Heart left ventricle (tissue), 16 donors: ENCODE results near the gene PCSK1N. TPM values are rescaled to one million over a fixed set of nuclear protein-coding genes. Genes with fewer than 3 reads are reported as not detected.
"Not testable (repeated sequence)": the region's sequence is repeated elsewhere in the genome, so short reads cannot be mapped to it uniquely, and the experiment has no call there.

Experiments used
- ATAC-seq, 4 donors: fragments of 200-7000 bp; cut with Tn5 transposase; one replicate each; pipeline ENCODE4 v1.9.1; 2020 to 2022; ENCODE audit warnings: moderate library complexity in 4 of 4, mild to moderate bottlenecking in 3 of 4, moderate number of reproducible peaks in 1 of 4
- DNase-seq, 5 donors: peaks; one replicate each; pipeline ENCODE4 v3.0.0-alpha.2; 2020
- H3K27ac ChIP-seq, 12 donors: fragments of 200-600 bp; sonication (generic) in 4 of 12; one replicate each; pipeline versions ENCODE4 v1.5.0 to v1.8.0; 2016 to 2022; ENCODE audit warnings: mild to moderate bottlenecking in 2 of 12
- H3K27me3 ChIP-seq, 9 donors: fragments of 200-600 bp; sonication (generic) in 2 of 9; one replicate each; pipeline versions ENCODE4 v1.5.1 to v1.8.0; 2016 to 2022; ENCODE audit warnings: mild to moderate bottlenecking in 3 of 9
- H3K36me3 ChIP-seq, 9 donors: fragments of 200-600 bp; sonication (generic) in 2 of 9; one replicate each; pipeline versions ENCODE4 v1.5.0 to v1.8.0; 2018 to 2022; ENCODE audit warnings: mild to moderate bottlenecking in 2 of 9
- H3K4me1 ChIP-seq, 12 donors: fragments of 200-600 bp; sonication (generic) in 4 of 12; one replicate each; pipeline versions ENCODE4 v1.5.0 to v1.8.0; 2016 to 2022; ENCODE audit warnings: mild to moderate bottlenecking in 3 of 12
- H3K4me3 ChIP-seq, 12 donors: fragments of 200-600 bp; sonication (generic) in 4 of 12; one replicate each; pipeline versions ENCODE4 v1.5.0 to v1.8.0; 2017 to 2022; ENCODE audit warnings: mild to moderate bottlenecking in 9 of 12, moderate library complexity in 4 of 12
- H3K9me3 ChIP-seq, 12 donors: fragments of 200-600 bp; sonication (generic) in 4 of 12; one replicate each; pipeline versions ENCODE4 v1.5.0 to v1.8.0; 2016 to 2022; ENCODE audit warnings: mild to moderate bottlenecking in 1 of 12
- POLR2A ChIP-seq, 2 donors: fragments of 450-650 bp; IDR thresholded peaks; one replicate each; pipeline ENCODE4 v1.6.1; 2017; ENCODE audit warnings: antibody characterized with exemption in 2 of 2, mild to moderate bottlenecking in 2 of 2, moderate library complexity in 2 of 2
- WGBS, 4 donors: extraction: QIAGEN DNeasy Blood & Tissue Kit in 2 of 4; methylation state at CpG; one replicate each; pipeline versions ENCODE4 v1.1.5 to v1.1.7; 2013 to 2018; 5-methylcytosine and 5-hydroxymethylcytosine counted together
- intact Hi-C, 10 donors: fragments of 100-400 bp; cut with DNase I; formaldehyde crosslinking; loops; one replicate each; pipeline versions ENCODE4 v1.11.1 to v1.14.2; 2022
- polyA plus RNA-seq, 2 donors: library from polyadenylated mRNA; stranded (reverse); fragments of 200-250 nt; gene quantifications; one replicate each; pipeline ENCODE4 v1.2.3, GENCODE V29; 2013
- total RNA-seq, 9 donors: library from RNA; depleted of rRNA in 2 of 9; stranded (reverse); fragments of >200 nt in 2 of 9; fragmentation: NEBNext Ultra II Directional in 3 of 9; extraction: Animal tissue kit (Norgen Biotek cat#: 25700) in 3 of 9; gene quantifications; one replicate each; pipeline versions ENCODE4 v1.1.0 to v1.2.4, GENCODE V29; 2016 to 2023
- TF ChIP-seq, protein P1 (sequence below), 12 donors: fragments of 200-600 bp; sonication (generic) in 4 of 12; IDR thresholded peaks; one replicate each; pipeline versions ENCODE4 v1.5.0 to v1.8.0; 2018 to 2022; ENCODE audit warnings: antibody characterized with exemption in 12 of 12, mild to moderate bottlenecking in 5 of 12
- donor health status: ischemic (EF 13 %, LVEDD 7.1; RV severe dilation, severe dysfunction).
- donor health status: healthy with polysubstance abuse.
- donor health status: DM: no; HTN: yes; CAD: no.
- donor health status: DM: no; HTN: no; CAD: no.
- donor health status: ischemic (EF 25% LVEDD 6.9; RV normal size, moderate dysfunction).
- donor health status: ischemic (EF 25% LVEDD 5.7; RV mildly dilated, moderate dysfunction).
- donor health status: healthy.
- donor health status: DM: yes; HTN: yes; CAD: no.
- donor health status: ischemic (EF 35%, LVEDD 5.7; RV mildly dilated, moderate dysfunction).
- donor health status: nonischemic (EF 11% LVEDD 7.7; RV severe dilation, severe dysfunction).
- donor health status: DM: yes; HTN: yes; CAD: no.
- donor health status: PGD.
- donor health status: ischemic (EF 29% LVEDD 5.4; RV normal size, mild dysfunction).
- donor health status: nonischemic (EF 23%, LVEDD 6.1; RV moderate dilation, normal function).

PCSK1N gene
- total and polyA plus RNA-seq, 11 donors, result 0.67 to 3.9 (median 1.1) TPM; not detected in 8

- Histone ChIP-seq H3K36me3 (no peaks in the 10 kb centered on the region), H3K4me3 (no peak overlapping the region), H3K9me3 (peaks cover 0 to 7% (median 0%) of the 10 kb centered on the region in 12 donors), H3K27ac (no peak overlapping the region), H3K4me1 (no peaks in the 10 kb centered on the region), H3K27me3 (peaks cover 0 to 7% (median 0%) of the 10 kb centered on the region in 9 donors)
- TF ChIP-seq, protein P1, sequence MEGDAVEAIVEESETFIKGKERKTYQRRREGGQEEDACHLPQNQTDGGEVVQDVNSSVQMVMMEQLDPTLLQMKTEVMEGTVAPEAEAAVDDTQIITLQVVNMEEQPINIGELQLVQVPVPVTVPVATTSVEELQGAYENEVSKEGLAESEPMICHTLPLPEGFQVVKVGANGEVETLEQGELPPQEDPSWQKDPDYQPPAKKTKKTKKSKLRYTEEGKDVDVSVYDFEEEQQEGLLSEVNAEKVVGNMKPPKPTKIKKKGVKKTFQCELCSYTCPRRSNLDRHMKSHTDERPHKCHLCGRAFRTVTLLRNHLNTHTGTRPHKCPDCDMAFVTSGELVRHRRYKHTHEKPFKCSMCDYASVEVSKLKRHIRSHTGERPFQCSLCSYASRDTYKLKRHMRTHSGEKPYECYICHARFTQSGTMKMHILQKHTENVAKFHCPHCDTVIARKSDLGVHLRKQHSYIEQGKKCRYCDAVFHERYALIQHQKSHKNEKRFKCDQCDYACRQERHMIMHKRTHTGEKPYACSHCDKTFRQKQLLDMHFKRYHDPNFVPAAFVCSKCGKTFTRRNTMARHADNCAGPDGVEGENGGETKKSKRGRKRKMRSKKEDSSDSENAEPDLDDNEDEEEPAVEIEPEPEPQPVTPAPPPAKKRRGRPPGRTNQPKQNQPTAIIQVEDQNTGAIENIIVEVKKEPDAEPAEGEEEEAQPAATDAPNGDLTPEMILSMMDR (IDR thresholded peaks at IDR 0.05), result peak in 1 of 12 donors; percentile 3
- no peak for TF ChIP-seq POLR2A (IDR thresholded peaks at IDR 0.05)
- 41 to 55% (median 49%) methylated on average over 5 of the region's 5 CpGs for WGBS, 4 donors
- DNase-seq, result no peak
- intact Hi-C loops, result no loop called here
- ATAC-seq, result no peak
These were observed 19.5 kb upstream of the PCSK1N start for GRCh38 chrX:48854898-48855297.

DNA sequence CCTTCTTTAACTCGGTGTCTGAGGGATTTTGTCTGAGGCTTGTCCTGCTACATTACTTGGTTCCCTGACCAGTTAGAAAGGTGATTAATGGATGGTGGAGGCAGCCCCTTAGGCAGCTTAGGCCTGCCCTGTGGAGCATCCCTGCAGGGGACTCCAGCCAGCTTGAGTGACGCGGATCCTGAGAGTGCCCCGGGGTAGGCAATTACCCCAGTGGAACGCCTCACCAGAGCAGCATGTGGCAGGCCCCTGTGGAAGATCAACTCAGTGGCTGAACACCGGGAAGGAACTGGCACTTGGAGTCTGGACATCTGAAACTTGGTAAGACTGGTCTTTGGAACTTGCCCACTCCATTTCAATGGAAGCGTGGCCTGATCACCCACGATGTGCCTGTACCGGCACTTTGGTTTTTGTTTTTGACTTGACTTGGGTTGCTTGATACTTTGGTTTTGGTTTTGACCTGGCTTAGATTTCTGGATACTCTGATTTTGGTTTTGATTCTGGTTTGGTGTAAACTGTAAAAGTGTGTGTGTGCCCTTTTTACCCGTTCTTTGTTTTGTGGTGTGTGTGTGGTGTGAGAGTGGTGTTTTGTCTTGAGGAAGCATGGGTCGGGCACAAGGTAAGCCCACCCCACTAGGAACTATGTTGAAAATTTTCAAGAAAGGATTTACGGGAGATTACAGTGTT lies 18.9 kb upstream of the PCSK1N start:
- H3K4me3 ChIP-seq, H3K27me3 ChIP-seq, DNase-seq, H3K4me1 ChIP-seq, H3K9me3 ChIP-seq, ATAC-seq, H3K27ac ChIP-seq, H3K36me3 ChIP-seq, intact Hi-C loops: not testable (repeated sequence)
- WGBS, 4 donors, result 86 to 91% (median 87%) methylated on average over 12 of the region's 12 CpGs

- DNase-seq, H3K27ac ChIP-seq, H3K36me3 ChIP-seq, intact Hi-C loops, ATAC-seq, H3K4me1 ChIP-seq, H3K4me3 ChIP-seq, H3K9me3 ChIP-seq: not testable (repeated sequence)
- H3K27me3 ChIP-seq, result peaks cover 0 to 12% (median 0%) of the 10 kb centered on the region in 9 donors
These were observed 18.1 kb upstream of the PCSK1N start for GRCh38 chrX:48853494-48853893.

- Histone ChIP-seq H3K9me3 (peaks cover 0 to 7% (median 0%) of the 10 kb centered on the region in 12 donors), H3K27ac (no peak overlapping the region), H3K4me1 (no peaks in the 10 kb centered on the region), H3K4me3 (no peak overlapping the region), H3K36me3 (no peaks in the 10 kb centered on the region), H3K27me3 (peaks cover 0 to 12% (median 0%) of the 10 kb centered on the region in 9 donors)
- 65 to 85% (median 72%) methylated on average over 7 of the region's 7 CpGs for WGBS, 4 donors
- no peak for TF ChIP-seq POLR2A (IDR thresholded peaks at IDR 0.05)
- TF ChIP-seq, protein P1 (IDR thresholded peaks at IDR 0.05), result no peak
- ATAC-seq, result no peak
- intact Hi-C loops, result no loop called here
- no peak for DNase-seq
These were observed 17.4 kb upstream of the PCSK1N start for GRCh38 chrX:48852857-48853256.

- H3K4me3 ChIP-seq, result no peak overlapping the region
- ATAC-seq (no peak), DNase-seq (no peak)
- H3K27ac ChIP-seq, result no peak overlapping the region
- H3K27me3 ChIP-seq, result peaks cover 0 to 13% (median 0%) of the 10 kb centered on the region in 9 donors
- WGBS, 4 donors, result 61 to 69% (median 63%) methylated on average over 1 of the region's 1 CpG
- no peaks in the 10 kb centered on the region for H3K36me3 ChIP-seq
- intact Hi-C loops, result no loop called here
- TF ChIP-seq, protein P1 (IDR thresholded peaks at IDR 0.05), result no peak
- TF ChIP-seq POLR2A (IDR thresholded peaks at IDR 0.05), result no peak
- peaks cover 0 to 7% (median 0%) of the 10 kb centered on the region in 12 donors for H3K9me3 ChIP-seq
- no peaks in the 10 kb centered on the region for H3K4me1 ChIP-seq
These were observed 13.4 kb upstream of the PCSK1N start for GRCh38 chrX:48848847-48849246.
